ENCODE results near the gene RPA3.
A peak's percentile ranks its signal among the peaks of the same experiment; 100 is the strongest.
"Not testable (repeated sequence)": the region's sequence is repeated elsewhere in the genome, so short reads cannot be mapped to it uniquely, and the experiment has no call there.

Gene RPA3

DNA sequence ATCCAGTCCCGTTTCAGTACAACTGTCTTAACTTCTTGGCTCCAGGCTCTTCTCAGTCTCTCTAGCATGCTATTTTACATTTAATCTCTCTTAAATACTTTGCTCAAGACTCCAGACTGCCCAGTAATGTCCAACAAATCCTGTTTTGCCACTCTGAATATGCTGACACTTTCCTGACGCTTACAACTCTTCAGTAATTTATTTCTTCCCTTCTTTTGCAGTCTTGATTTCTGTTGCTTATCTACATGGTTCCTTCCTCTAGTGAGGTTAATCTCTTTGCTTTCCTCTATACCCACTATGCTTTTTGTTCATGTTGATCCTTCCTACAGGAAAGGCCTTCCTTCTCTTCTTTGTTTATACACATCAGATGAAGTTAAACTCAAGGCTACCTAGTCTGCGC, 54.1 kb downstream of the RPA3 start:
- DNase-seq (ENCODE audit: low read depth) = no peak
- no peak overlapping the region for H3K4me3 ChIP-seq (ENCODE audit: low read depth, low read length)
- no peak for TF ChIP-seq CTCF (IDR thresholded peaks at IDR 0.05; ENCODE audit: low read depth, low read length, missing control alignments)

DNA sequence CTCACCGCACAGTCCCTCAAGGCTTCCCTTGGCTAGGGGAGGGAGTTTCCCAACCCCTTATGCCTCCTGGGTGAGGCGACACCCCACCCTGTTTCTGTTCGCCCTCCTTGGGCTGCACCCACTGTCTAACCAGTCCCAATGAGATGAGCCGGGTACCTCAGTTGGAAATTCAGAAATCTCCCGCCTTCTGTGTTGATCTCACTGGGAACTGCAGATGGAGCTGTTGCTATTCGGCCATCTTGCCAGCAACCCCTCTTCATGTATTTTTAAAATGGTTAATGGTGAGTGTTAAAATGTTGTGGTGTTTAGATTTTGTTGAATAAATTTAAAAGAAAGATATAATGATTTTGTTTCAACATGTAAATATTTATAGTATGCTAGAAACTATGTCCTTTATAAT, 55.9 kb downstream of the RPA3 start:
- TF ChIP-seq CTCF (IDR thresholded peaks at IDR 0.05; ENCODE audit: low read depth, low read length, missing control alignments) = no peak
- H3K4me3 ChIP-seq (ENCODE audit: low read depth, low read length) = no peak overlapping the region
- DNase-seq (ENCODE audit: low read depth) = no peak

DNA sequence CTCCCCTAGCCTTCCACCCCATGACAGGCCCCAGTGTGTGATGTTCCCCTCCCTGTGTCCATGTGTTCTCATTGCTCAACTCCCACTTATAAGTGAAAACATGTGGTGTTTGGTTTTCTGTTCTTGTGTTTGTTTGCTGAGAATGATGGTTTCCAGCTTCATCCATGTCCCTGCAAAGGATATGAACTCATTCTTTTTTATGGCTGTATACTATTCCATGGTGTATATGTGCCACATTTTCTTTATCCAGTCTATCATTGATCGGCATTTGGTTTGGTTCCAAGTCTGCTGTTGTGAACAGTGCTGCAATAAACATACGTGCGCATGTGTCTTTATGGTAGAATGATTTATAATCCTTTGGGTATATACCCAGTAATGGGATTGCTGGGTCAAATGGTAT, 61.9 kb downstream of the RPA3 start:
- H3K4me3 ChIP-seq (ENCODE audit: low read depth, low read length); DNase-seq (ENCODE audit: low read depth): not testable (repeated sequence)

DNA sequence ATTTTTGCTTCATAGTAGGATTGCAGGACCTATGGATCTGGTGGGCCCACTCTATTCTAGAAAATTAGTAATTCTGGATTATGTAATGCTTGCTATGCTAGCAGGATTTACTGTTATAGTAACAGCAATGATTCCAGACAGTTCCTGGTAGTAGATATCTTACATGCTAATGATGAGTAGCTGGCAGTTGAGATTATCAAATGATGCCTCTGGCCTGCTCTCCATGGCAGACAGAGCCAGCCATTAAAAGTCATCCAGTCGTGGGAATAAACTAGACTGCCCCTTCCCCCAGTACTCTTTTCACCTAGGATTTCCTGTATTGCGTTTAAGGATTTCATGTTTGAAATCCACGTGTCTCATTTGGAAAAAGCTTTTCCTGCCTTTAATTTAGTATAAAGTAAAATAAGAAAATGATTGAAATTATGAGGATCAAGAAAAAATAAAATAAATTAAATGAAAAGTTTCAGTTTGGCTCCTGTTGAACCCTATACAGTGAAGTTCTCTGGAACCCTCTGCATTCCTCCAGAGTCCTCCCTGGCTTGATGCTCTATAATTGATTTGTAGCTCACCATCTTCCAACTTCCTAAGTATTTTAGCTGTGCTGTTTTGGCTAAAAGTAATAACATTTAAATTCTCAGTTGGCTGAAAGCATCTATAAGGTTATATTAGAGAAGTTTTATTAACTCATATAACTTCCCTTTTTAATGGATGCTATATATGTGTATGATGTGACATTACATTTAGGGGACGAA, 63.3 kb downstream of the RPA3 start:
- no peak for TF ChIP-seq CTCF (IDR thresholded peaks at IDR 0.05; ENCODE audit: low read depth, low read length, missing control alignments)
- no peak for DNase-seq (ENCODE audit: low read depth)
- H3K4me3 ChIP-seq (ENCODE audit: low read depth, low read length) = no peak overlapping the region

DNA sequence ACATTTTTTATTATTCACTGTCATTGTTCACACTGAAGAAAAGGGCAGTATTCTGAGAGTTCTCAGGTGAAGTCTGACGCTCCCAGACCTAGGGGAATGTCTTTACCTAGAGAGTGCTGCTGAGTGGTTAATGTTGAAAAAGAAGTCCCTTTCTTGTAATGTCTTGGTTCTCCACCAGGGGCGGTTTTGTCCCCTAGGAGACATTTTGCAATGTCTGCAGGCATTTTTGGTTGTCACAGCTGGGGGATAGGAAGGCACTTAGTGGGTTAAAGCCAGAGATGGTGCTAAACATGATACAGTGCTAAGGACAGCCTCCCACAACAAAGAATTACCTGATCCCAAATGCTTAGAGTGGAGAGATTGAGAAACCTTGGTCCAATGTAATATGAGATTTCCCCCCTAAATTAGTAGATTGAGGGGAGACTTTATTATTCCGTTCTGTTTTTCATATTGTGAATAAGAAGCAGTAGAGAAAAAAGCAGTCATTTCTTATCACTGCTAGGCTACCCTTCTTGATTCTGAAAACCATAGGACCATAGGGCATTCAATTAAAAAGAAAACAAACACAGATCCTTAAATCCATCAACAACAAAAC, 64.7 kb downstream of the RPA3 start:
- peak; percentile 67 for TF ChIP-seq CTCF (IDR thresholded peaks at IDR 0.05; ENCODE audit: low read depth, low read length, missing control alignments)
- H3K4me3 ChIP-seq (ENCODE audit: low read depth, low read length) = no peak overlapping the region
- no peak for DNase-seq (ENCODE audit: low read depth)

DNA sequence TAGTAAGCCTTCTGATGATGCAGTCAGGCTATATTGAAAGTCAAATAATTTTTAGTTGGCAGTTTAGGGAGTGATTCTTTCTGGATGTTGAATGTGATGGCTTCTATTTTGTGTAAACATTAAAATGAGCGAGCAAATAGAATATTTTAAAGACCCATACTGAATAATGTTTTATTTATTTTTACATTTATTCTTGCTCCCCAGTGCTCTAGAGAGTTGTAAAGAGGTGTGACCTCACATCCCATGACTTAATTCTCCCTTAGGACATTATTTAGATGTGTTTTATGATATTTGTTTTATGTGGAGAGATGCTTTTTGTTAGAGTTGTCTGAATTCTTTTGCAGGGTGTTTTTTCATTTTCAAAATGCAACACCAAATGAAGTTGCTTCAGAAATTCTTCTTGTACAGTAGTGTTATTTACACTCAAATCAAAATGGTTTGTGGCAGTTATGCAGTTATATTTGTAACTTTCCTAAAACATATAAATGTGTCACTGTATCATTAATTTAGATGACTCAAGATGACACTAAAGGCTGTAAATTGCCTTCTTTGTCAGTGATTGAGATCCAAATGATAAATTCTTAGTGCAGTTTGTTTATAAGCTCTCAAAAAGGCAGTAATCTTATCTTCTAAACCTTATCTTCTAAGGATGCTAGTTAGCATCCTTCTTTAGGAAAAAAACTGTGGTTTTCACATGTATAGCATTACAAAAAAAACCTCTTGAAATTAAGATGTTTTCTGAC, 65.4 kb downstream of the RPA3 start:
- H3K4me3 ChIP-seq (ENCODE audit: low read depth, low read length) = no peak overlapping the region
- DNase-seq (ENCODE audit: low read depth) = no peak
- no peak for TF ChIP-seq CTCF (IDR thresholded peaks at IDR 0.05; ENCODE audit: low read depth, low read length, missing control alignments)

- no peak for DNase-seq (ENCODE audit: low read depth)
- H3K4me3 ChIP-seq (ENCODE audit: low read depth, low read length) = no peak overlapping the region
- TF ChIP-seq CTCF (IDR thresholded peaks at IDR 0.05; ENCODE audit: low read depth, low read length, missing control alignments) = no peak
These were observed 66.9 kb downstream of the RPA3 start for GRCh38 chr7:7651479-7651878.

Measured in GM12864 (cell line).